Hematopoietic multipotent progenitor cell (in vitro differentiated cells): Measurements from ENCODE around the gene ARMC12. TPM values are rescaled to one million over a fixed set of nuclear protein-coding genes. Genes with fewer than 3 reads are reported as not detected.
A peak's percentile ranks its signal among the peaks of the same experiment; 100 is the strongest.

Experiments used
- DNase-seq, 3 donors: peaks; one replicate each; pipeline ENCODE4 v3.0.0-alpha.2; 2011 to 2015; ENCODE audit warnings: low read depth in 2 of 3, low spot score in 2 of 3
- total RNA-seq: library from RNA; depleted of rRNA; stranded (reverse); fragments of >200 nt; gene quantifications from one replicate; pipeline ENCODE4 v1.2.3, GENCODE V29; 2012

Gene ARMC12
- total RNA-seq, 1 donor = 0.81 TPM

DNA sequence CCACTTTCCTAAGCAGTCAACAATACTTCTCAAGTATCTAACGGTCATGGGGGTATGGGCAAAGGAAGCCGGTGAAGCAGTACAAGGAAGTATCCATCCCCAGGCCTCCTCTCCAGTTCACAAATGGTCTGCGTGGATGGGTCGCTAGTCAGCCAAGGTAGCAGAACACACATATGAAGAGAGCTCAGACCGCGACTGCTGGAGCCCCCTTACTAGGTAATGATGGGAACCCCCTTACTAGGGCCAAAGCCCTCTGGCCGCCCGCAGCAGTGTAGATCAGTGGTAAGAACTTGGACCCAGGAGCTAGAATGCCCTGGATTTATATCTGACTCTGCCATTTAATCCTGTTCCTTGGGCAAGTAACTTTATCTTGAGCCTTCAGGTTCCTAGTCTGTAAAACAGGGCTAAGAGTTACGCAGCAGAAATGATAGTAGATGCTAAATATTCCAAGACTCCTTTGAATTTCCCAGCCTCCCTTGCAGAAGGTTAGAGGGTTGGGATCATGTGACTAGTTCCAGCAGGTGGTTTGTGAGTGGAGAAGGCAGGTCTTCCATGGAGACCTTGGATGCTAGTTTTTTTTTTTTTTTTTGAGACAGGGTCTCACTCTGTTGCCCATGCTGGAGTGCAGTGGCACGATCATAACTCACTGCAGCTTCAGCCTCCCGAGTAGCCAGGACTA is 37.4 kb downstream of the ARMC12 start:
- no peak for DNase-seq

DNA sequence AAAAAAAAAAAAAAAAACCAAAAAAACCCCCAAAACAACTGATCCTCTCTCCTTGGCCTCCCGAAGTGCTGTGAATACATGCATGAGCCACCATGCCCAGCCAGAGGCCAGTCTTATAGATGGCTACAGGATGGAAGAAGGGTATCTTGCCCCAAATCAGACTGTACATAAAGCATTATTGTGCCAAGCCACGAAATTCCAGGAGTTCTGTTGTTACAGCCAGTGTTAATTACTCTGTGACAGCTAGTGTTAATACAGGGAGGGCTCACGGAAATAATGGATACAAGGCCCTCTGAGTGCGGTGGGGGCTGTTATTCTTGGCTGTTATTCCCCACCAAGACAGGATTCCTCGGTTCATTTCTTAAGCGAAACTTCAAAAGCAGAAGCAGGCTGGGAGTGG is 38.2 kb downstream of the ARMC12 start:
- DNase-seq = no peak

DNA sequence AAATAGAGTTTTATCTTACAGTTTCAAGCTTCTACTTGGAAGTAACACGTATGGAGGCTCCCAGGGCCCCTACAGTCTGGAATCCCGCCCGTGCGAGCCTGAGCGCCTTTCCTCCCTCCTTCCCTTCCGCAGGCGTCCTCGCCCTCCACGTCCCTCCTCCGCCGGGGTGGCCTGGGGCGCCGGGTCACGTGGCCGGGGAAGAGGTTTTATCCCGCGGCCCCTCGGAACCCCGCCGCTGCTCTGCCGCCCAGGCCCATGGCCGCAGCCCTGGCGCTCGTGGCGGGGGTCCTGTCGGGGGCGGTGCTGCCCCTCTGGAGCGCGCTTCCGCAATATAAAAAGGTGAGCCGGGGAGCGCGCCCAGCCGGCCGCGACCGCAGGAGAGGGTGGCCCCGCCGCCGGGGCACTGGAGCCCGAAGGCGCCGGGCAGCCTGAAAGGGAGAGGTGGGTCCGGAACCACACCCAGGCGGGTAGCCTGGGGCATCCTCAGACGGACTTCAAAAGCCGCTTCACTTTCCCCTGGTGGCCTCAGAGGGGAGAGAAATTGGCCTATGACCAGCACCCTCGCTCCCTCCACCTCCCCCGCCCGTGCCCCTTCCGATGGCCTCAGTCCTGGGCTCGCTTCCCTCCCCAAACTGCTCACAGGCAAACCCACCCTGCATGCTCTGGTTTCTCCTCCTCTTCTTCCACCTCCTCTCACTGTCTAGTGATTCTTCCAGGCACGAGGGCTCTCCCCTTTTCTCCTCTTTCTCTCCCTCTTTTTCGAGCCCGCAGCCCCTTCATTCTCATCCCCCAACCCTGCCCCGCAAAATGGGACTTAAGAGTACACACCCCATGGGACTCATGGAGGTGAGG is 39.8 kb downstream of the ARMC12 start, which contains the start of gene CLPSL2:
Gene CLPSL2, plus strand, starts transcription at position 235 of the 852 bp plus-strand sequence. Its CDS starts 21 bp downstream, at position 256.
- peak in 1 of 3 donors; percentile 8 for DNase-seq

DNA sequence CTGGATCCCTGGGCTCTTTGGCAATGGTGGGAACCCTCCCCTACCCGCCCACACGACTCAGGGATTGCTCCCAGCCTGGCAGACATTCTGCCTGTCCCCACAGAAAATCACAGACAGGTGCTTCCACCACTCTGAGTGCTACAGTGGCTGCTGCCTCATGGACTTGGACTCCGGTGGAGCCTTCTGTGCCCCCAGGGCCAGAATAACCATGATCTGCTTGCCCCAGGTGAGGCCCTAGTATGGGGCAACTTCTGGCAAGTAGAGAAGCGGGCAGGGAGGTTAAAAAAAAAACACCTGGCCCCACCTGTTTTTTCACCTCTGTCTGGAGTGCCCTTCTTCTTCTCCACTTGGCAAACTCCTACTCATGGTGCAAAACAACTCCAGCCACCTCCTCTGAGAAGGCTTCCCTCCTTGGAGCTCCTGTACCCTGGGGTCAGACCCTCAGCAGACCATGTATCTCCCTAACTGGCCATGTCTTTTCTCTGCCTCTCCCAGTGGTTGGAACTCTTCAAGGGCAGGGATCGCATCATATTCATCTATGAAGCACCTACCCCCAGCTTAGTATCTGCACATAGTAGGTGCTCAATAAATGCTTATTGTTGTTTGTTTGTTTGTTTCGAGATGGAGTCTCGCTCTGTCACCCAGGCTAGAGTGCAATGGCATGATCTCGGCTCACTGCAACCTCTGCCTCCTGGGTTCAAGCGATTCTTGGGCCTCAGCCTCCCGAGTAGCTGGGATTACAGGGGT is 40.7 kb downstream of the ARMC12 start:
- no peak for DNase-seq

DNA sequence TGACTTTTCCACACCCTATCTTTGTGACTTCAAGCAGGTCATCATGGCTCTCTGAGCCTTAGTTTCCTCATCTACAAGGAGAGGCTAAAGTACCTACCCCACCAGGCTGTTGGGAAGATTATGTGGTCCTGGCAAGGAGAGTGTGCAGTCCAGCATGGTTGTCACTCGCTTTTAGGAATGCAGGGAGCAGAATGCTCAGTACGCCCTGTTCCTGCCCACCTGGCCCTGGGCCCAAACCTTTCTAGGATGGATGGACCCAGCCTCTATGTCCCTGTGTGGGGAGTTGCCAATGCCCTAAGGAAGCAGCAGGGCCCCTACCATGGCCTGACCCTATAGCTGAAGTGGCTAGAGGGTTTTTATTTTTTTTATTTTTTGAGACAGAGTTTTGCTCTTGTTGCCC is 41.6 kb downstream of the ARMC12 start:
- no peak for DNase-seq

DNA sequence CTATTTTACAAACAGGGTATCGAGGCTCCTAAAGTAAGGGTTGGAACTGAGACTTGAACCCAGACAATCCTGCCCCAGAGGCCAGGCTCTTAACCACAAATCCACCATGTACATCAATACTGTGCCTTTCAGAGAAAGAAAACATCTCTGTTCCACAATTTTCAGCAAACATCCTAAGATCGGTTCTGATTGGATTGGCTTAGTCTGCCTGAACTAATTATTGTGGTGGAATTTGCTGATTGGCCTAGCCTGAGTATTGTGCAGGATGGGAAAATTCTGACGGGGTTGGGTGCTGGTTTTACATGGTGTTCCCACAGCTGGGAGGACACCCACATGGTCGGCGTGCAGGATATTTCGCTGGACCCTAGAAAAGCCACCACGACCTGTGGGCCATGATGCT is 43.9 kb downstream of the ARMC12 start, which contains the start of gene CLPSL1:
Gene CLPSL1, plus strand, starts transcription at position 301 of the 400 bp plus-strand sequence. Its CDS starts 92 bp downstream, at position 393.
- DNase-seq = no peak

DNA sequence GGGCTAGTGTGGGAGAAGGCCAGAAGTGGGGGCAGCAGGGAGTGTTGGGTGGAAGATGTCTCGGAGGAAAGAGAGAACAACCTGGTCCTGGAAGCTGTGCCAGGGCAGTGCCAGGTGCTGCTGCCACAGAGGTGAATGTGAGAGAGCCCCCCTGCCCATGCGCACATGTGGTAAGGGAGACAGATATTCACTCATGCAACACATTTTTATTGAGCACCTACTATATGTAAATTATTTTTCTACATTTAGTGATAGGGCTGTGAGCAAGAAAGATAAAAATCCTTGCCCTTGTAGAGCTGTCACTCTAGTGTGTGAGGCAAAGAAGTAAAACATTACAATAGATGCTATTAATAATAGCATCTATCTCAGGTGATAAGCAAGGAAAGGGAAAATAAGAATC is 44.5 kb downstream of the ARMC12 start:
- no peak for DNase-seq

DNA sequence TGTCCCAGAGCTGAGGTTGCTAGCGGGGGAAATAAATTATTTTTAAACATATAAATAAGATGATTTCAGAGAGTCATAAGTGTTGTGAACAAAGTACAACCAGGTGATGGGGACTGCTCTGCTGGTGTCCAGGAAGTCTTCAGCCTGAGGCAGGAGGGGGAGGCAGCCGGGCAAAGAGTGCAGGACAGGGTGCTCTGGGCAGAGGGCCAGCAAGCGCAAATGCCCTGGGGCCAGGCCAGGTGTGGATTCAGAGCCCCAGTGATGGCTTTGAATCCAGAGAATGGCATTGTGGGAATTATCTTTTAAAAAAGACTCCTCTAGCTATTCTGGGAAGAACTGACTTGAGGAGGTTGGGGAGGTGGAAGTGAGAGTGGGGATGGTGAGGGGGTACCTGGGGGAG is 45.6 kb downstream of the ARMC12 start:
- DNase-seq = no peak

DNA sequence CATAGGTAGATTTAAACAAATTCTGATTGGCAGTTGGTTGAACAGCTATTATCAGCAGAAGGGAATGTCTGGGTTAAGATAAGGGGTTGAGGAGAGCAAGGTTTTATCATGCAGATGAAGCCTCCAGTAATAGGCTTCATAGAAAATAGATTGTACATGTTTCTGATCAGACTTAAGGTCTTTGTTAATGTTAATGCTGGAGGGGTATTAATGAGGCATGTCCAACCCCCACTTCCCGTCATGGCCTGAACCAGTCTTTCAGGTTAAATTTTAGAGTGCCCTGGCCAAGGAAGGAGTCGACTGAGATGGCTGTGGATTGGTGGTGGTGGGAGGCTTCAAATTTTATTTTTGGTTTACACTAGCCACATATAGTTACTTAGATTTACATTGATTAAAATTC is 47.4 kb downstream of the ARMC12 start:
- DNase-seq = no peak

DNA sequence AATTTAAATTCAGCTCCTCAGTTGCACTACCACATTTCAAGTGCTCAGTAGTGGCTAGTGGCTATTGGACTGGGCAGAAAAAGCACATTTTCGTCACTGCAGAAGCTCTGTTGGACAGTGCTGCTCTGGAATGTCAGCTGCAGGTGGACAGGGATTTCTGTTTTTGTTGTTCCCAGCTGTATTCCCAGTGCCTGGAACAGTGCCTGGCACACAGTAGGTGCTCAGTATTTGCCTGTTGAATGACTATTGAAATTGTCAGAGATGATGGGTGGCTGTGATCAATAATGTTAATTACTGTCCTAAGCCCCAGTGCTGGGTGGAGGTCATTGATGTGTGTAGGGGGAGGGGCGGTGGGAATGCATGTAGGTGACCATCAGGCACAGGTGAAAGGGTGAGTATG is 49.4 kb downstream of the ARMC12 start:
- DNase-seq = no peak

DNA sequence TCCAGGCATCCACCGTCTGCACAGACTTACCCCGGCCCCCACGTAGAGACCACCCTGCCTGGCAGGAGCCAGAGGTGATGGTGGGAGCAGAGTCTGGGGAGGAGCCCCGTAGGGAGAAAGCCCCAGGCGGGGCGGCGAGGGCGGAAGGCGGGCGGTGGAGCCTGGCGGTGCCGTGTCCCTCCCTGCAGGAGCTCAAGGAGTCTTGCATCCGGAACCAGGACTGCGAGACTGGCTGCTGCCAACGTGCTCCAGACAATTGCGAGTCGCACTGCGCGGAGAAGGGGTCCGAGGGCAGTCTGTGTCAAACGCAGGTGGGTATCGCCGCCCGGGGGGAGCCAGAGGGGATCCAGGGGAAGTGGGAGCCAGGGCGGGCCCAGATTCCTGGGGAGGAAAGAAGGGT is 50.0 kb downstream of the ARMC12 start:
- no peak for DNase-seq

DNA sequence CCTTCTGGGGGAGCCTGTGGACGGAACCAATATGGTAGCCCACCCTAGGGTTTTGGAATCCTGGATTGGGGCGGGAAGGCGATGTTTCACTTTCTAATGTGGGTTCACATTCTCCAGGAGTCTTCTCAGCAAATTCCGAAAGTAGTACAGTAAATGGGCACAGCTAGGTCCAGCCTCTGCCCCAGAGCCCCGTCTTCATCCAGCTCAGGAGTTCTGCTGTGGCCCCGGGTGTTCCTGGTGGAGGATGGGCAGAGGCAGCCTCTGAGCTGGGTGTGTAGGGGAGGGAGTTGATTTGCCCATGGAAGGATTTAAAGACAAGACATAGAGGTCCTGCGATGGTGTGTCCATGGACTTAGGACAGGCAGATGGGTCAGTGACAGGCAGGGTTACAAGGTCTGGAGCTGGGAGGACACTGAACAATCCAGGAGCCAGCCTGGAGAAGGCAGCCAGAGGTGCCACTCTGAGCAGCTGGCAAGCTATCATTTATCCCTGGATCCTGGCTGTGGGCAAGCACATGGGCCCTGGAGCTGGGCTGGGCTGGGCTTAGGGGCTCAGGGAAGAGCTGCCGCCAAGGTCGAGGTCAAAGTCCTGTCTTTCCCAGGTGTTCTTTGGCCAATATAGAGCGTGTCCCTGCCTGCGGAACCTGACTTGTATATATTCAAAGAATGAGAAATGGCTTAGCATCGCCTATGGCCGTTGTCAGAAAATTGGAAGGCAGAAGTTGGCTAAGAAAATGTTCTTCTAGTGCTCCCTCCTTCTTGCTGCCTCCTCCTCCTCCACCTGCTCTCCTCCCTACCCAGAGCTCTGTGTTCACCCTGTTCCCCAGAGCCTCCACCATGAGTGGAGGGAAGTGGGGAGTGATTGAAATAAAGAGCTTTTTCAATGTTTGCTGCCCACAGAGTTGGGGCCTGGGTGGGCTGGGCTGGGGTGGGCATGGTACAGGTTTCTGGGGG is 50.7 kb downstream of the ARMC12 start:
- no peak for DNase-seq

DNA sequence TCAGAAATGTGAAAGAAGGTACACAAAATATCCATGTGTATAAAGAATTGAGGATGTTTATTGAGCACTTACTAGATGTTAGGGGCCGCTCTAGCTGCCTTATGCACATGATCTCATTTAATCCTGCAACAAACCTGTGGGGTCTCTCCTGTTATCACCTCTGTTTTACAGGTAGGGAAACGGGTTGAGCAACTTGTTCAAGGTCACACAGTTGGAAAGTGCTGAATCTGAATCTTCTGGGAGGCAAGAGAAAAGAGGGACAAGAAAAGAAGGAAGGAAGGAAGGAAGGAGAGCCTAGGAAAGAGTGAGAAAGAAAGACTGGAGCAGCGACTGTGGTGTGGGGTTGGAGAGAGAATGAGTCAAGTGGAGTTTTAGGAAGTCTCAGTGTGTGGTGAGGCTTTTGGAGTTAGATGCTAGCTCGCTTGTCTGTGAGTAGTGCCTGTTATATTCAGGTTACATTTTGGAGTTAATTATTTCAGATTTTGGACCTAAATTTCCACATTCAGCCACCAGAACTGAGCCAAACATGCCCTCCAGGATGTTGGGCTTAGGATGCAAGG is 51.7 kb downstream of the ARMC12 start:
- no peak for DNase-seq

DNA sequence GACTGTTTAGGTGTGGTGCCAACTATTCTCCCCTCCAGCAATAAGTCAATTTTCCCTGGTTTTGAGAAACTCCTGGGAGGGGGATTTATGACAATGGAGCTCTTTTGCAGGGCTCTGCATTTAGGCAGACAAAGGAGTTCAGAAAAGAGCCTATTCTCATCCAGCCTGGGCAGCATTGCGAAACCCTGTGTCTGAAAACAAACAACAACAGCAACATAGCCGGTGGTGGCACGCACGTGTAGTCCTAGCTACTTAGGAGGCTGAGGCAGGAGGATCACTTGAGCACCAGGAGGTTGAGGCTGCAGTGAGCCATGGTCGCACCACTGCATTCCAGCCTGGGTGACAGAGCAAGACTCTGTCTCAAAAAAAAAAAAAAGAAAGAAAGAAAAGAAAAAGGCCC is 53.9 kb downstream of the ARMC12 start:
- DNase-seq = no peak

DNA sequence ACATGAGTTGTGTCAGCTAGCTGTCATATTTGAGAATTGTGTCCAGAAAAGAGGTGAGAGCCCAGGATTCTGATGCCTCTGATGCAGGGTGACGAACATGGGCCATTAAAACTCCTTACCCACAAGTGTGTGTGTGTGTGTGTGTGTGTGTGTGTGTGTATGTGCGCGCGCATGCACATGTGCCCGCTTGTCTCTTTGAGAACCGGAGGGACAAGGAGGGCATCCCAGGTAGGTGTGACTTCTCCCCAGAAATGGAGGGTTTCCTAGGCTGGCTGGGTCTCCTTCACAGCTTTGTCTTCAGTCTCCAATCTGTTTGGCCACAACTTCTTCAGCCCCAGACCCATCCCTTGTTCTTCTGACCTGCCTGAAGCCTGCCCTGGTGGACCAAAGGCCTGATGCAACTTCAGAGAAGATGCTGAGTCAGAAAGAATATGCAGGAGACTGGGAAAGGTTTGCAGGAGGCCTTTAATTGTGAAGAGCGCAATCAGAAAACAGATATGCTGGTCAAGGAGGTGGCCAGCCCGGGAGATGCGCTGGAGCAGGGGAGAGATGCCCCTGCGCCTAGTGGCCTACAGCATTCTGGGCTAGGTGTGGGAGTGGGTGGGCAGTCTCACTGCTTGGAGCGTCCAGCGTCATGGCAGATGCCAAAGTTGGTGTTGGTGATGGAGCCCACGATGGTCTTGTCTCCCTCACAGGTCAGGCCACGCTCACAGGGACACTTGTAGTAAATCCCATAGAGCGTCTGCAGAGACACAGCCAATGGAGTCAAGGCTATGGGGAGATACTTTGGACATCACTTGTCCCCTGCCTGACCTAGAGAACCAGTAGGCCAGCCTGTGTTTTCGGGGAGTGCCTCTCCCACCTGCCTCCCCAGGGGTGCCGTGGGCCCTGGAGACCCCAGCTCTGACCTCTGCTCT is 58.0 kb downstream of the ARMC12 start:
- no peak for DNase-seq

DNA sequence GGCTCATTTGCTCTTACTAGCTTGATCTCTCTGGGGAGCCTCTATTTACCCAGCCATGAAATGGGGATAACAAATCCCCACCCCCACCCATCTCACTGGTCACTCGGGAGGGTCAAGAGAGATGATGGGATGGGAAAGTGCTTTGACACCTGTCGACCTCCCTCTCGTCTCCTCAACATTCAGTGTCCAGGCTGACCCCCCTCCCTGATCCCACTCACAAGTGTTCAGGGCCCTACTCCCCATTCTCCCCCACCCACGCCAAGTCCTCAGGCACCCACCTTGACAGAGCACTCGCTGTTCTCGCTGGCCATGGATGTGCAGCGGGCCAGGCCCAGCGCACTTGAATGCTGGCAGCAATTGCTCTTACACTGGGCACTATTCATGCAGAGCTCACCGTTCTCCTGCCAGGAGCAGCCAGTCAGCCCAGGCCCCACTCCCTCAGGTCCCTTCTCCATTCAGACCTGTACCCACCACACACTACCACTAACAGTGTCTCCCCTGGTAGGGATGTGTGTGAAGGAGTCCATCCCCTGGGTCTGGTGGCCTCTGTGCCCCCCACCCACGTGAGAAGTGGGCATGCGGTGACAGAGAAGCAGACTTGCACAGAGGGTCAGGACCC is 58.7 kb downstream of the ARMC12 start:
- no peak for DNase-seq

DNA sequence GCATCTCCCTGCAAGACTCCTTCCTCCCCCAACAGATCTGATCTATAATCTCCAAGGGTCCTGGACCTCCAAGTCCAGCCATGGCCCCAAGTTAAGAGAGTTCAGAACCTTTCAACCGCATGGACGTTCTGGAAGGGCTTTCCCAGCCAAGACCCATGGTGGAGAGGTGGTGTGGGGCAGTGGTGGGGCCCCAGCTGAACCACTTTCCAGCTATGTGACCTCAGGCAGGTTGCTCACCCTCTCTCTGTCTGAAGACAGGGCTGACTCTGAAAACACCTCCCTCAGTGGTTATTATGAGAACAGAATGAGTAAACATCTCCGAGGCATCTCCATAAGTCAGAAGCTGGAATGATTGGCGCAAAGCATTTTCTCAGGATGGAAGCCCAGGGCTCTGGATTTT is 59.4 kb downstream of the ARMC12 start:
- no peak for DNase-seq

DNA sequence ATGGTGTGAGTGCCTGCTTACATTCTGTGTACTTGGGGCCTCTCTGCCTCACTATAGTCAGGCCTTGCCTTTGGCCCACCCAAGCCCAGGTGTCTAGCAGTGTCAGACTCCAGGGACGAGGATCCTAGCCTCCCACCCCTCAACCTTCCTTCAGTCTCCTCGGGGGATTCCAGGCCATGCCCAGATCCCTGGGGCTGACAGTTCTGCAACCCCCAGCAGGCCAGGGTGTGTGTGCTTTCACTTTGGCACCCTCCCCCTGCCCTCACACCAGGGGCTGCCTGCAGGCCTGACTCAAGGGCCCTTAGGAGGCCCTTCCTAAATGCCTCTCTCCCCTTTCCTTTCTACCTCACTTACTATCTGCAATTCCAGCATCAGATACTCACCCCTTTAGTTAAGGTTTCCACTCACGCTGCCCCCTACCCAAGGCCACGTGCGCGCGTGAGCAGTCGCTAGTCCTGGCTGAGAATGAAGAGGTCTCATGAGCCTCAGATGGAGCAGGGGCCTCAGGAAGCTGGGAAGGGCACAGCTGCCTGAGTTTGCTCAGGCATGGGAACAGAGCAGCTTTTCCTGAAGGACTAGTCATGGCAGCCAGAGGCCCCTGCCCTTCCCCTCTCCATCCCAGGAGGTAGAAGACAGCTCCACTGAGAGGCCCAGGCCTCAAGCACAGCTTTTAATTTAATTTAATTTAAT is 61.1 kb downstream of the ARMC12 start:
- DNase-seq = no peak
